AML-193 (cell line): Measurements from ENCODE around the gene UVSSA.
"Not testable (repeated sequence)": the region's sequence is repeated elsewhere in the genome, so short reads cannot be mapped to it uniquely, and the experiment has no call there.

Experiments used
- DNase-seq, 2 experiments: peaks; one replicate each; lab custom pipeline; 2025; lab: John Stamatoyannopoulos, UW

Gene UVSSA

DNA sequence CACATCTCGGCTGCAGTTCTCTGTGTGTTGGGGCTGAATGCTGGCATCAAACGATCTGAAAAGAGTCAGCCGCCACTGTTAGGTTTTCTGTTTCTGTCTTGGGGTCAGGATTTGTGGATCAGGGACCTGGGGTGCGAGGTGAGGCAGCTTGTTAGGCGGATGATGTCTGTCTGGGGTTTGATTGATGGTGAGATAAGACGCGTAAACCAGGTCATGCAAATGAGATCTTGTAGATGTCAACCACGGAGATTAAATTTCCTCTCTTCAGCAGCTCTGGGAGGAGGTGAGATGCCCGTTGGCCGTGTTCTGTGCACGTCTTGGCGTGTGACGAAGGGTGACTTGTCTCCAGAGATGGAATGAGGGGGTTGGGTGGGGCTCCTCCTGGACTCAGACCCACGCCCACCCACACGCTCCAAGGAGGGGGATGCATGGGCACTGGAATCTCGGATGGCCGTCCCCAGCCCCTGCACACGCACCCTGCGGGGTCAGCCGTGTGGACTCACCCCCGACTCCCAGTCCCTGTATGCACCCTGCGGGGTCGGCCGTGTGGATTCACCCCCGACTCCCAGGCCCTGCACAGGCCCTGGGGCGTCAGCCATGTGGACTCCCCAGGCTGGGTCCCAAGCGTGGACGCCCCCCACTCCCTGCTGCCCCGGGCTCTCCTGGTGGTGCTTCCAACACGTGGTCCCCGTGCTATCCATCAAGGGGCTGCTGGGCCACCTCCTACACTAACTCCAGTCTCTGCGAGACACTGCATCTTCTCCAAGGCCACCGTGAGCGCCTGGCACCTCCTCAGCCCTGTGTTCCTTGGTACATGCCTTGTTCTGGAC is 16.0 kb upstream of the UVSSA start:
- no peak for DNase-seq

DNA sequence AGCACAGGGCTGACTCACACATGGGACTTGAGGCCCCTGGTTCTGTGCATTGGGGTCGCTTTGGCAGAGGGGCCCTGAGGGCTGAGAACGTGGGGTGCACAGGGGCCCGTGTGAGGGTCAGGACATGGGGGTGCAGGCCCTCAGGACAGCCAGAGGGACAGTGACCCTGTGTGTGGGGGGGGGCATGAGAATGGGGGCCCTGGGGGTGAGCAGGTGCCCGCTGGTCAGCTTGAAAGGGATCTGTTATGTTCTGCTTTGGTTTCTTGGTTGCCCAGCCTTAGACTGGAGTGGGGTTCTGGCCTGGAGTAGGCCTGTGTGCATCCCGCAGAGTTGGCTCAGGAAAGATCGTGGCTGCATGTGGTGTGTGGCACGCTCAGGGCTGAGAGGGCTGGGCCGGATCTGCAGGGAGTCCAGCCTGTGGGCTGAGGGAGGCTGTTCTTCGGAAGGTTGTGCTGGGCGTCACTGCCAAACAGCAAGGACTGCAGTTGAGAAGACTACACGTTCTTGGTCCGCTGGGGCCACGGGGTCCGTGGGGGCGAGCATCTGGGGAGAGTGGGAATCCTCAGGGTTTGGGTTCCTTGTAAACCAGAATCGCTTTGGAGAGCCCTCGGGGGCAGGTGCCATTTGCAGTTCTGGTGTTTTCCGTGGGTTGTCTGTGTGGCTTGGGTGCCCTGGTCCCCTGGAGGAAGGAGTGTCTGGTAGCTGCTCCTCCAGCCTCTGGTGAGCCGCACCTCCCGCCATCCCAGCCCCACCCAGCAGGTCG is 15.2 kb upstream of the UVSSA start:
- no peak for DNase-seq

DNA sequence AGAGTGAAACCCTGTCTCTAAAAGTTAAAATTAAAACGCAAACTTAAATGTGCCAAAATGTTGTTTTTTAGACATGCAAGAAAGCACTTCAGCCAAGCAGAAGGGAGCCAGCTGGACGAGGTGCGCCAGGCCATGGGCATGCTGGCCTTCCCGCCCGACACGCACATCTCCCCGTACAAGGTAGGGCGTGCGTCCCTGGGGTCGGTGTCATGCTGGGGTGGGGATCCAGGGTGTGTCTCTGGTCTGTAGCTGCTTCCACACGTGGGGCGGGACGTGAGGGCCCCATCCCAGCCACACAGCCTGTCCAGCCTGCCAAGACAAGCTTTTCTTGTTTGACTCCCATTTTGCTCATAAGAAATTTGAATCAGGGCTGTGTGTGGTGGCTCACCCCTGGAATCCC is 14.3 kb upstream of the UVSSA start:
- DNase-seq = no peak

DNA sequence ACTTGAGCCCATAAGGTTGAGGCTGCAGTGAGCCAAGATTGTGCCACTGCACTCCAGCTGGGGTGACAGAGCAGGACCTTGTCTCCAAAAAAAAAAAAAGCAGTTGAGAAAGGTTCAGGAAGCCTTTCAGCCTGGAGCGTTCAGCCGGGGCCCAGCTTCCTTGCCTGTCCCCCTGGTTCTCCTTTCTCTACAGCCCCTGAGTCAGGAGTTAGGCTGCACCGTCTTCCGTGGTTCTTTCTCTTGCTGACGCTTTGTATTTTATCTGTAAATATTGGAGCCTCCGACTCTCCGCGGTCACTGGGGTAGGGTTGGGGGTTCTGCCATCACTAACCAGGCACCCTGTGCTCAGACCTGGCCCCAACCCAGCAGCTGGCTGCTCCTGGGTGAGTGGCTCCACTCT is 13.8 kb upstream of the UVSSA start:
- no peak for DNase-seq

DNA sequence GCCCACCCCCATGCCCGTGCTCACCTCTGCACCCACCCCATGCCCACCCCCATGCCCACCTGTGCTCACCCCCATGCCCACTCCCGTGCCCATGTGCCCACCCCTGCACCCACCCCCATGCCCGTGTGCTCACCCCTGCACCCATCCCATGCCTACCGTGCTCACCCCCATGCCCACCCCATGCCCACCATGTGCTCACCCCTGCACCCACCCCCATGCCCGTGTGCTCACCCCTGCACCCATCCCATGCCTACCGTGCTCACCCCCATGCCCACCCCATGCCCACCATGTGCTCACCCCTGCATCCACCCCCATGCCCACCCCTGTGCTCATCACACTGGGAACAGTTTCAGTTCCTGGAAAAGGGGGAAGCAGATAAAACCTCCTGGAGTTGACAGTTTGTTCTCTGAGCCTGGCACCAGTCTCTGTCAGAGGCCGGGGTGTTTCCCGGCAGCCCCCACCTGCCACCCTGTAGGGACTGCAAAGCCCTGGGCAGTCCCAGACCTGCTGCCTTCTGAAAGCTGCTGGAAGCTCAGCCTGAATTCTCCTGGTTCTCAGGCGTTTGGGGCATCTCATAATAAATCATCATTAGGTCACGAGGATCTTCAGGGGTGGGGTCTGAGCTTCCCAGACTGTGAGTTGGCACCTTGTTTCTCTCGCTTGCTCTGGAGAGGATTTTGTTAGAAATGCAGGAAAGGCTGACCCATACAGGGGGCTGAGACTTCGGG is 13.0 kb upstream of the UVSSA start:
- DNase-seq = not testable (repeated sequence)

DNA sequence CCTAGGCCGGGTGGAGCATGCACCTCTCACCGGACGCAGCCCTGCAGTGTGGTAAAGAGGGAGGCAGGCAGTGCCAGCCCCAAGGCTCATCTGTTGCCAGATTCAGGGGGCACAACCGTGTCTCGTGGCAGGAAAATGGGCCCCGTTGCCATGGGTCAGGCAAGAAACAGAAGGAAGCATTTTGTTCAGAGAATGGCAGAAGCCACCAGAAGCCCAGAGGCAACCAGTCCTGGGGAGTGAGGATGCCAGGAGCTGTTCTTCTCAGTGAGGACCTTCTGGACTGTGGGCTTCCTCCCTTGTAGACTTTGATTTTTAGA is 12.5 kb upstream of the UVSSA start:
- no peak for DNase-seq

DNA sequence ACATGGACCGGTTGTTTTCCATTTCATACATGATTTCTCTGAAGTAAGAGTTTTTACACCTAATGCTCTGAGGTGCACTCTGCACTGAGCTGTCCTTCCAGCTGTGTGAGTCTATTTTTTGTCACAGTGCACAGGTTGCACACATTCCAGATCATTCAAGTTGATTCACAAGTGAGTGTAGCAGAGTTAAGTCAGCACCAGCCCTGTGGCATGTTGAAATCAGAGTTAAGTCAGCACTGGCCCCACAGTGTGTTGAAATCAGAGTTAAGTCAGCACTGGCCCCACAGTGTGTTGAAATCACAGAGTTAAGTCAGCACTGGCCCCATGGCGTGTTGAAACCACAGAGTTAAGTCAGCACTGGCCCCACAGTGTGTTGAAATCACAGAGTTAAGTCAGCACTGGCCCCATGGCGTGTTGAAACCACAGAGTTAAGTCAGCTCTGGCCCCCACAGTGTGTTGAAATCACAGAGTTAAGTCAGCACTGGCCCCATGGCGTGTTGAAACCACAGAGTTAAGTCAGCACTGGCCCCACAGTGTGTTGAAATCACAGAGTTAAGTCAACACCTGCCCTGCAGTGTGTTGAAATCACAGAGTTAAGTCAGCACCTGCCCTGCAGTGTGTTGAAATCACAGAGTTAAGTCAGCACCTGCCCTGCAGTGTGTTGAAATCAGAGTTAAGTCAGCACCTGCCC is 11.7 kb upstream of the UVSSA start:
- DNase-seq = not testable (repeated sequence)

DNA sequence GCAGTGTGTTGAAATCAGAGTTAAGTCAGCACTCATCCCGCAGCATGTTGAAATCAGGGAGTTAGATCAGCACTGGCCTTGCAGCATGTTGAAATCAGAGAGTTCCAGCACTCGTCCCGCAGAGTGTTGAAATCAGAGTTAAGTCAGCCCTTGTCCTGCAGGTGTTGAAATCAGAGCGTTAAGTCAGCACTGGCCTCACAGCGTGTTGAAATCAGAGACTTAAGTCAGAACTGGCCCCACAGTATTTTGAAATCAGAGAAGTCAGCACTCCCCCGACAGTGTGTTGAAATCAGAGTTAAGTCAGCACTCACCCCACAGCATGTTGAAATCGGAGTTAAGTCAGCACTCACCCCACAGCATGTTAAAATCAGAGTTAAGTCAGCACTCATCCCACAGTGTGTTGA is 10.9 kb upstream of the UVSSA start:
- peak in 1 of 2 experiments; percentile 2 for DNase-seq

DNA sequence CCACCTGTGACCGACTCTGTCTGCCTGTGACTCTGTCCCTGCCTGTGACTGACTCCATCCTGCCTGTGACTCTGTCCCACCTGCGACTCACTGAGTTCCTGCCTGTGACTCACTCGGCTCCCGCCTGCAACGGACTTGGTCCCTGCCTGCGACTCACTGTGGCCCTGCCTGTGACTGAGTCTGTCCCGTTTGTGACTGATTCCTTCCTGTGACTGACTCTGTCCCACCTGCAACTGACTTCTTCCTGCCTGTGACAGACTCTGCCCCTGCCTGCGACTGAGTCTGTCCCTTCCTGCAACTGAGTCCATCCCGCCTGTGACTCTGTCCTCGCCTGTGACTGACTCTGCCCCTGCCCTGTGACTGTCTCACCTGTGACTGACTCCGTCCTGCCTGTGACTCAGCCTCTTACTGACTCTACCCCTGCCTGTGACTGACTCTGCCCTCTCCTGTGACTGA is 9.6 kb upstream of the UVSSA start:
- no peak for DNase-seq

DNA sequence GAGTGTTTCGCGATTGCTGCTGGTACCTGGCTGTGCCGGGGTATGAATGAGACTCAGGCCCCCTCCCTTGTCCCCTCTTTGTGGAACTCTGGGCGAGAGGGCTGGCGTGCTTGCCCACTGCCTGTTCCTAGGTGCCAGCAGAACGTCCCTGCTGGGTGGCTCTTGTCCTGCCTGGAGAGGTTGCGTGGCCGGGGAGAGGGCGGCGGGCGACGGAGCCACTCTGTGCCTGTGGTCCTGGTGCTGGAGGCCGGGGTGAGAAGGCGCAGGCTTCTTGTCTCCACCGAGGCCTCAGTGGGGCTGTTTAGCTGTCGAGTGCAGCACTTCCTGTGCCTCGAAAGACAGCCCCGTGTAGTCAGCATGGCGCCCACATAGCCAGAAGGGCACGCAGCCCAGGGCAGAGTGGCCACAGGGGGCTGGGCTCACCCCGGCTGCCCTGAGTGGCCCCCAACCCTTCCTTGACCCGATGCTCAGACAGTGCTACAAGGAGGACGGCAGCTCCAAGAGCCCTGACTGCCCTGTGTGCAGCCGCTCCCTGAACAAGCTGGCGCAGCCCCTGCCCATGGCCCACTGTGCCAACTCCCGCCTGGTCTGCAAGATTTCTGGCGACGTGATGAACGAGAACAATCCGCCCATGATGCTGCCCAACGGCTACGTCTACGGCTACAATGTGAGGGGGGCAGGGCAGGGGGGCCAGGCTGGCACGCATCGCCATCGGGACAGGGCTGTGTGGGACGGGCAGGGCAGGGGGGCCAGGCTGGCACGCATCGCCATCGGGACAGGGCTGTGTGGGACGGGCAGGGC is 8.9 kb upstream of the UVSSA start:
- no peak for DNase-seq

DNA sequence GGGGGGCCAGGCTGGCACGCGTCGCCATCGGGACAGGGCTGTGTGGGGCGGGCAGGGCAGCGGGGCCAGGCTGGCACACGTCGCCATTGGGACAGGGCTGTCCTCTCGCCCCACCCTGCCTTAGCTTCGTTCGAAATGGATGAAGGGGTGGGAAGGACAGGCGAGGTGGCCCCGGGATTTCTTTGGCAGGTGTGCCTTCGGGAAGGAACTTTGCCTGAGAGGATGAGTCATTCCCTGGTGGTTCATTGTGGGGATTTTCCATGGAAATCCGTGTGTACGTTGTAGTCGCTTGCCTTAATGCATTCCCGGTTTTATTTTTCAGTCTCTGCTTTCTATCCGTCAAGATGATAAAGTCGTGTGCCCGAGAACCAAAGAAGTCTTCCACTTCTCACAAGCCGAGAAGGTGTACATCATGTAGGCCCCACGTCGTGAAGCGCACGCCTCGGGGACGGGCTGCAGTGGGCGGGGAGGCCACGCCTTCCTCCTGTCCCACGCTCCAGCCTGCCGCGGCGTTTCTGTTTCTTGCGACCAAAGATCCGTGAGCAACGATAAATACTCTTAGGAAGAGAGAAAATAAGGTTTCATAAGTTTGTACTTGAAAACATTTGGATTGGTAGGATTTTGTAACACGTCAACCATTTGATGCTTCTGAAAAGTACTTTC is 8.1 kb upstream of the UVSSA start:
- DNase-seq = no peak

DNA sequence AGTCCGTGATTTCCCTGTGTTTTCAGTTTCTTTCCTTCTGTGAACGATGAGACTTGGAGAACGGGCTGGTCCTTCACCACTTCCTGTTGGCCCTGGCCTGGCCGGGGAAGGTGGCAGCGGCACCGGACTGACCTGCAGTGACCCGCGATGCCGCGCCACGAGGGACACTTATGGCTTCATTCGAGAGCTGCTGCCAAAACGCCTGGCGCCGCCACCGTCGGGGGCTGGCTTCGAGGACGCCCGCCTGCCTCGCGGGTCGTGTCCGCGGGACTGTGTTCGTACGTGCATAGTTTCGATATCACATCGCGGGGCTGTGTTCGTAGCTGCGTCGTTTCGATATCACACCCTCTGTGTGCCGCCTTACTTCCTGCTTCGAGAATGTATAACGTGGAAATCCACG is 7.5 kb upstream of the UVSSA start:
- DNase-seq = no peak

DNA sequence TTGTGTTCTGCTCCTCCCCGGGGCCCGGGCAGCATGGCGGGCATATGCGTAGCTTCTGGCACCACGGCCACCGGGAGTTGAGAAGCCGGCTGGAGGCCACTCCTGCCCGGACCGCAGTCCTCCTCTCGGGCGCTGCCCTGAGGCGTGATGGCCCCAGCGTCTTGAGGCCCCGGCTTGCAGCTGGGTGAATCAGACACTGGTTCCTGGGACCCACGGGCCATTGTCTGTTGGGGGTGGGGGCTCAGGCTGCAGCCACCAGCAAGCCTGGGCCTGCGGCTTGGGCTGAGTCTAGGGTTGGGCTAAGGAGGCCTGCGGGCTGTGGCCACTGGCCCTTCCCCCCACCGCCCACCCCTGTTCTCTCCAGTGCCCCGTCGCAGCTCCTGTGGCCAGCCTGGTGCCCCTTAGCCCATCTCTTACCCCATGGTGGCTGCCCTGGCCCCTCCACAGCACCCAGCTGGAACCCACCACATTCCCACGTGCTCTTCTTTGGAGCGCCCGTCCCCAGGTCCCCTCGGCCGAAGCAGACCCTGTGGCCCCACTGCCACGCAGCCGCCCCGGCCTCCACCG is 6.7 kb upstream of the UVSSA start:
- DNase-seq = no peak

DNA sequence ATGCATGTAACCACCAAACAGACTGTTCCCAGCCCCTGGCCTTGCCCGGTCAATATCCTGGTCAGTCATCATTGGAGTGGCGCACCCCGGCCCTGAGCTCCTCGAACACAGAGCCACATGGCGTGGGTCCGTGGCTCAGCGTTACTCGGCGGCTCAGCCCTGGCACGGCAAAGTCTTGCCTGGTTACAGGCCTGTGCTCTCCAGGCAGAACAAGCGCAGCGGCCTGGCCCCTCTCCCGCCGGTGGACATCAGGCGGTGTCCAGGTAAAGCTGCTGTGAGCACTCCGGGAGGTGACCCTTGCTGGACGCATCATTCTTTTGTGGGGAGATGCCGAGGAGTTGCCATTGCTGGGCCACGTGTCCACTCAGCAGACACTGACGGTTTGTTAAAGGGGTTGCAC is 6.1 kb upstream of the UVSSA start:
- no peak for DNase-seq

DNA sequence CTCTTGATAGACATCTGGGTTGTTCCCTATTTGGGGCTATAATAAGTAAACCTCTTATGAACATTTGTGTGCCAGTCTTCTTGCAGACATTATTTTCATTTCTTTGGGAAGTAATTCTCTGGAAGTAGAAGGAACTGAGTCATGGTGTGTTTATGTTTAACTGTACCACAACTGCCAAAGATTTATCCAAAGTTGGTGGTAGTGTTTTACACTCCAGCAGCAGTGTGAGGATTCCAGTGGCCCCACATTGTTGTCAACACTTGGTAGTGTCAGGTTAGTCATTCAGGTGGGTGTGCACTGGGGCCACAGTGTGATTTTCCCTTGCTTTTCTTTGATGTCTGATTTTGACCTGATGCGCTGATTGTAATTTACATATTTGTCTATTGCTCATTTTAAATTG is 5.0 kb upstream of the UVSSA start:
- DNase-seq = no peak

DNA sequence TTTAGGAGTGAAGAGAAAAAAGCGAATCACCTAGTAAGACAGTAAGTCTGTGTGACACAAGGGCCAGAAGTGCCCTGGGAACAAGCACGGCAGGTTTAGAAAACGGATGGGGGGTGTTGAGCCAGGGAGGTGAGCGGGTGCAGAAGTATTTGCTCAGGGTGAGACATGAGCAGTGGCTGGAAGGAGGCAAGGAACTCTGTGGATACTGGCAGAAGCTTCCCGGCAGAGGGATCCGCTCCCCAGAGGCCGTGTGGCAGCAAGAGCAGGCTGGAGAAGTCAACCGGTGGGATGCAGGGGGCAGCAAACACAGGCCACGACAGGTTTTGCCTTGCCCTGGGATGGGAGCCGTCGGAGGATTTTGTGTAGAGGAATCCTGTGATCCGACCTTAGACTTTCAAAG is 2.3 kb upstream of the UVSSA start:
- DNase-seq = no peak

DNA sequence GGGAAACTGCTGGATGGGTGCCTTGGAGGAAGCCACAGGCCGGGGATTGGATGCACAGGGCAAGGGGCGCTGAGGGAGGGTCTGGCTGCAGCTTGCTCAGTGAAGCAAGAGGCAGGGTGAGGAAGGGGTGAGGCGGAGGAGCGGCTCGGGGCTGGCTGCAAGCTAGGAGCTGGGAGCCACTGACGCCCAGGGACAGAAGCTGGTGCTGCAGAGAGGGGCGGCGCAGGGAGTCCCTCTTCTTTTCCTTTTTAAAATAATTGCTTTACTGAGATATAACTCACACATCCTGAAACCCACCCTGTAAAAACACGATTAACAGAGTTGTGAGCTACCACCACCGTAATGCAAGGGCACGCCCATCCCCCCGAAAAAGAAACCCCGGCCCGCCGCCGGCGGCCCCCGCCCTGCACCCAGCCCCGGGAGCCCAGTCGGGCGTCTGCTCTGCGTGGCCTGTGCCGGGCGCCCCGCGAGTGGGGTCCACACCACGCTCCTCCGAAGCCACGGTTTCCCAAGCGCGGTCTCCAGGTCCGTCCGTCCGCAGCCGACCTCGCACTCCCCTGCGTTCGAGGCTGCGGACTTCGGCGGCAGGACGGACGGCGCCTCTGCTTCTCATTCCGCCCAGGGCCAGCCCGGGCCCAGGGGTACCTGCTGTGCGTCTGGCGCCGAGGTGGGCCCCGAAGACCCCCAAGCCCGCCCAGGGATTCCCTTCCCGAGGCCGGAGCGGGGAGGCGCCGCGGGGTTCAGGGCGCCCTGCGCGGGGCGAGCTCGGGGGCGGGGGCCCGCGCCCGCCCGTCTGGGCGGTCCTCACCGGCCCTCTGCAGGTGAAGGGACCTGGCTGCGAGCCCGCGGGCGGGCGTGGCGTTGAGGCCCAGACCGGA is 866 bp upstream of the UVSSA start:
- DNase-seq = peak in 1 of 2 experiments; percentile 47

DNA sequence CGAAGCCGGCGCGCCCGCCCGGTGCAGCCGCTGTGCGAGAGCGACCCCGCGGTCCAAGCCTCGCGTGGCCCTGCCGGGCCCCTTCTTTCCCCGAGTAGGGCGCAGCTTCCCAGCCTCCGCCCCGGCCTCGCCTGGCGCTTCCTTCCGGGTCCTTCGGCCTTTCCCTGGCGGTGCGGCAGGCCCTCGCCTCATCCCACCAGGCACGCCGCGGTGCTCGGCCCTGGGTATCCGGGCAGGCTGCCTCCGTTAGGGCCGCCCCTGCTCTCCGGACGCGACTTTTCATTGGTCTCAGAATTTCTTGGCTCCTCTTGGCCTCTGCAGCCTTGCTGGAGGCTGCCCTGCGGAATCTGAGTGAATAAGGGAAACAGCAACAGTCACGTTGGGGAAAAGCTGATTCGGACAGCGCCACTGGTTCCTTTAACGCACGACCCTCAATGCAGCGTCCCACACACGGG is 429 bp downstream of the UVSSA start:
- DNase-seq = peak; percentile 39 to 60

DNA sequence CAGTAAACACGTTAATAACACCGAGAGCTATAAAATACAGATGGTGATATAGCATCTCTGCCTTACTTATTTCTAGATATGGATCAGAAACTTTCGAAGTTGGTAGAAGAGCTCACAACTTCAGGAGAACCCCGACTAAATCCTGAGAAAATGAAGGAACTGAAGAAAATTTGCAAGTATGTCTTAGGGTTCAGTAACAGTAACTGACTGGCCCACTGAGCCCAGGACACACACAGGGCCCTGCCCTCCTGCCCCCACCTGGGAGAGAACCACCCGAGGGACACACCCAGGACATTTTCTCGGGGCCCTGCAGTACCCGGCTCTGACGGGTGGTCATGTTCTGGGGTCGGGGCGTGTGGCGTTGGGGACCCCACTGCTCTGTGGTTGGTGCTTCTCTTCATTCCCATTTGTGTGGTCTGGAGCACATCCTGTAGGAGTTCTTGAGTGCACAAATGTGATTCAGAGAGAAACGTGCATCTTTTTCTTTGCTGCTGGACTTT is 1.1 kb downstream of the UVSSA start:
- DNase-seq = no peak
